ENCODE measurements around the gene PIP4K2B. TPM values are rescaled to one million over a fixed set of nuclear protein-coding genes. Genes with fewer than 3 reads are reported as not detected.
"Not testable (repeated sequence)": the region's sequence is repeated elsewhere in the genome, so short reads cannot be mapped to it uniquely, and the experiment has no call there.

Gene PIP4K2B
- total RNA-seq, 1 experiment from 2014 or later: 42.3 TPM

DNA sequence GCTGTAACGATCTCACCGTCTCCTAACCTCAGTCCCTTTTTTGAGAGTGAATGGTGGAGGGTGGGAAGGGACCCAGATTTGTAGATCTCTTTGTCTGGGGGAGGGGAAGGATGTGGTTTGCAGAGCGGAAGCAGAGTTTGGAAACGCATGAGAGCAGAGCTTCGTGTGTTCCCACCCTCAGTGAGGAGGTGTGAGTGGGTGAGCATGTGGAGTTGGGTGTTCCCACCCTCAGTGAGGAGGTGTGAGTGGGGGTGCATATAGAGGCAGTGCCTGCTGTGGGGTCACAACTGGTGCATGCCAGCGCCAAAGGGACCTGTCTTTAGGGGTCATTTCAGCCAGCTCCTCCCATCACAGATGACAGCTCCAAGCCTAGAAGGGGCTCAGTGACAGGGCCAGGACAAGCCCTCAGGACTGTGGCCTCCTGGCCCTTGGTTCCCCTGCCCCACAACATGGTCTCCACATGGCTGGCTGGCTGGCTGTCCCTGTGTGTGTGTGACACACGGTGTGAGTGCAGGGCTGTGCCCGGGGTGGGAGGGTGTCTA is 71.0 kb downstream of the PIP4K2B start:
- CTCF ChIA-PET: no interaction called here
- TF ChIP-seq POLR2AphosphoS5 (IDR thresholded peaks at IDR 0.05; ENCODE audit: low read depth, low read length) (no peak; the same call in 1 of the 2 replicates), REST (IDR thresholded peaks at IDR 0.05; ENCODE audit: insufficient read depth in 1 of 2, low read depth in 2 of 2, low read length in 1 of 2) (no peak), TCF7L2 (IDR thresholded peaks at IDR 0.05; ENCODE audit: low read depth, low read length) (no peak), SIN3A (IDR thresholded peaks at IDR 0.05; ENCODE audit: borderline replicate concordance, insufficient read depth, low read depth, low read length) (no peak)
- TF ChIP-seq, protein P1, sequence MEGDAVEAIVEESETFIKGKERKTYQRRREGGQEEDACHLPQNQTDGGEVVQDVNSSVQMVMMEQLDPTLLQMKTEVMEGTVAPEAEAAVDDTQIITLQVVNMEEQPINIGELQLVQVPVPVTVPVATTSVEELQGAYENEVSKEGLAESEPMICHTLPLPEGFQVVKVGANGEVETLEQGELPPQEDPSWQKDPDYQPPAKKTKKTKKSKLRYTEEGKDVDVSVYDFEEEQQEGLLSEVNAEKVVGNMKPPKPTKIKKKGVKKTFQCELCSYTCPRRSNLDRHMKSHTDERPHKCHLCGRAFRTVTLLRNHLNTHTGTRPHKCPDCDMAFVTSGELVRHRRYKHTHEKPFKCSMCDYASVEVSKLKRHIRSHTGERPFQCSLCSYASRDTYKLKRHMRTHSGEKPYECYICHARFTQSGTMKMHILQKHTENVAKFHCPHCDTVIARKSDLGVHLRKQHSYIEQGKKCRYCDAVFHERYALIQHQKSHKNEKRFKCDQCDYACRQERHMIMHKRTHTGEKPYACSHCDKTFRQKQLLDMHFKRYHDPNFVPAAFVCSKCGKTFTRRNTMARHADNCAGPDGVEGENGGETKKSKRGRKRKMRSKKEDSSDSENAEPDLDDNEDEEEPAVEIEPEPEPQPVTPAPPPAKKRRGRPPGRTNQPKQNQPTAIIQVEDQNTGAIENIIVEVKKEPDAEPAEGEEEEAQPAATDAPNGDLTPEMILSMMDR (IDR thresholded peaks at IDR 0.05): no peak
- in situ Hi-C loops (cut with HindIII; ENCODE audit: low pct_unique_long_range_greater_than_20kb, low sequenced_read_pairs): no loop called here
- intact Hi-C loops (cut with micrococcal nuclease; ENCODE audit: unreplicated experiment): no loop called here
- no peak for ATAC-seq
- no peak for DNase-seq (ENCODE audit: low read depth, low spot score)
- BruUV-seq (replicated peaks): no TSS peak
- Histone ChIP-seq H3K4me3 (ENCODE audit: low read depth in 2 of 2, low read length in 2 of 2) (no peak overlapping the region), H3K9me3 (ENCODE audit: control insufficient read depth, insufficient read depth, low read depth, low read length) (no peaks in the 10 kb centered on the region), H3K27ac (ENCODE audit: low read length) (no peak overlapping the region), H3K4me1 (ENCODE audit: control insufficient read depth, insufficient read depth, low read length) (peaks cover 15% of the 10 kb centered on the region), H3K27me3 (ENCODE audit: control insufficient read depth, insufficient read depth, low read length) (no peaks in the 10 kb centered on the region), H3K36me3 (ENCODE audit: control insufficient read depth, insufficient read depth, low read length) (no peaks in the 10 kb centered on the region; the same call in 1 of the 2 replicates)
- POLR2A ChIA-PET: no interaction called here

- ChIA-PET POLR2A (no interaction called here), CTCF (no interaction called here)
- no peak for ATAC-seq
- peaks cover 15% of the 10 kb centered on the region for H3K4me1 ChIP-seq (ENCODE audit: control insufficient read depth, insufficient read depth, low read length)
- H3K4me3 ChIP-seq (ENCODE audit: low read depth in 2 of 2, low read length in 2 of 2): no peak overlapping the region
- BruUV-seq (replicated peaks): no TSS peak
- no peaks in the 10 kb centered on the region; the same call in 1 of the 2 replicates for H3K36me3 ChIP-seq (ENCODE audit: control insufficient read depth, insufficient read depth, low read length)
- H3K9me3 ChIP-seq (ENCODE audit: control insufficient read depth, insufficient read depth, low read depth, low read length): no peaks in the 10 kb centered on the region
- no peak for DNase-seq (ENCODE audit: low read depth, low spot score)
- TF ChIP-seq POLR2AphosphoS5 (IDR thresholded peaks at IDR 0.05; ENCODE audit: low read depth, low read length) (no peak), SIN3A (IDR thresholded peaks at IDR 0.05; ENCODE audit: borderline replicate concordance, insufficient read depth, low read depth, low read length) (no peak), TCF7L2 (IDR thresholded peaks at IDR 0.05; ENCODE audit: low read depth, low read length) (no peak), REST (IDR thresholded peaks at IDR 0.05; ENCODE audit: insufficient read depth in 1 of 2, low read depth in 2 of 2, low read length in 1 of 2) (no peak)
- TF ChIP-seq, protein P1 (IDR thresholded peaks at IDR 0.05): no peak
- intact Hi-C loops (cut with micrococcal nuclease; ENCODE audit: unreplicated experiment) (no loop called here), in situ Hi-C loops (cut with HindIII; ENCODE audit: low pct_unique_long_range_greater_than_20kb, low sequenced_read_pairs) (no loop called here)
- H3K27ac ChIP-seq (ENCODE audit: low read length): no peak overlapping the region
- H3K27me3 ChIP-seq (ENCODE audit: control insufficient read depth, insufficient read depth, low read length): no peaks in the 10 kb centered on the region
Measured at GRCh38 chr17:38727736-38728135, 71.6 kb downstream of the PIP4K2B start.

DNA sequence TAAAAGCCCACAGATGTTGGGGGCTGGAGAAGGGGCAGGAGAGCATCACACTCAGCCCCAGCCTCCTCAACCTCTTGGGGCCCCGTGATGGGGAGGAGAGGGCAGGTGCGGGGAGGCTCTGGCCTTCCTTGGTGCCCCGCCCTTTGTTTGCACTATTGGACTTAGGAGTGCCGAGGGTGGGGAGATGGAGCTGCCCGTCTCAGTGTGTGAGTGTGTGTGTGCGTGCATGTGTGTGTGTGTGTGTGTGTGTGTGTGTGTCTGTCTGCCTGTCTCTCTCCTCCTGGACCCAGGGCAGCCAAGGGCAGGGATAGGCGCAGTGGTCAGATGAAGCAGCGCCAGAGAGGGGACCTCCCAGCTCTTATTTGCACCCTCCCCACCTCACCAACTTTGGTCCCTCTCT is 73.2 kb downstream of the PIP4K2B start:
- H3K4me3 ChIP-seq (ENCODE audit: low read depth in 2 of 2, low read length in 2 of 2); in situ Hi-C loops (cut with HindIII; ENCODE audit: low pct_unique_long_range_greater_than_20kb, low sequenced_read_pairs); ATAC-seq; intact Hi-C loops (cut with micrococcal nuclease; ENCODE audit: unreplicated experiment); H3K9me3 ChIP-seq (ENCODE audit: control insufficient read depth, insufficient read depth, low read depth, low read length); BruUV-seq (replicated peaks); POLR2A ChIA-PET; H3K4me1 ChIP-seq (ENCODE audit: control insufficient read depth, insufficient read depth, low read length); H3K36me3 ChIP-seq (ENCODE audit: control insufficient read depth, insufficient read depth, low read length); H3K27ac ChIP-seq (ENCODE audit: low read length); H3K27me3 ChIP-seq (ENCODE audit: control insufficient read depth, insufficient read depth, low read length); DNase-seq (ENCODE audit: low read depth, low spot score): not testable (repeated sequence)
- CTCF ChIA-PET: interaction anchor here (0.6 kb wide), 1 partner anchor 8 kb away, joined by 5 read pairs; no protein-coding TSS in a partner anchor

All from Panc1 (cell line).